H7 (cell line): ENCODE data around the gene SCAANT1. TPM values are rescaled to one million over a fixed set of nuclear protein-coding genes. Genes with fewer than 3 reads are reported as not detected.

Experiments used
- DNase-seq: peaks from one replicate; pipeline ENCODE4 v3.0.0; 2012
- H3K27me3 ChIP-seq: 2 replicates; pipeline ENCODE4 v1.6.0; 2011; ENCODE audit warnings: mild to moderate bottlenecking, low read length; ENCODE audit not compliant: control insufficient read depth, insufficient read depth
- H3K36me3 ChIP-seq: replicated peaks from 2 replicates; pipeline ENCODE4 v1.5.1; 2011; ENCODE audit warnings: low read length; ENCODE audit not compliant: control insufficient read depth, insufficient read depth
- H3K4me3 ChIP-seq: 2 replicates; pipeline ENCODE4 v1.5.1; 2011; ENCODE audit warnings: low read depth, mild to moderate bottlenecking, control low read depth, low read length, moderate library complexity; ENCODE audit not compliant: insufficient read depth
- total RNA-seq: library from RNA; depleted of rRNA; stranded (reverse); fragments of >200 nt; shearing (Covaris generic); gene quantifications from 2 replicates; pipeline ENCODE4 v1.2.3, GENCODE V29; 2014

SCAANT1 gene
- total RNA-seq, 1 experiment from 2014 or later = not detected

GRCh38 chr3:63895422-63896189, 16.6 kb downstream of the SCAANT1 start:
- H3K4me3 ChIP-seq = no peak overlapping the region
- H3K36me3 ChIP-seq = 0 out of 2 replicates have a peak, but pooled peaks cover 1% of the 10 kb centered on the region
- DNase-seq = no peak
- no peaks in the 10 kb centered on the region for H3K27me3 ChIP-seq

DNA sequence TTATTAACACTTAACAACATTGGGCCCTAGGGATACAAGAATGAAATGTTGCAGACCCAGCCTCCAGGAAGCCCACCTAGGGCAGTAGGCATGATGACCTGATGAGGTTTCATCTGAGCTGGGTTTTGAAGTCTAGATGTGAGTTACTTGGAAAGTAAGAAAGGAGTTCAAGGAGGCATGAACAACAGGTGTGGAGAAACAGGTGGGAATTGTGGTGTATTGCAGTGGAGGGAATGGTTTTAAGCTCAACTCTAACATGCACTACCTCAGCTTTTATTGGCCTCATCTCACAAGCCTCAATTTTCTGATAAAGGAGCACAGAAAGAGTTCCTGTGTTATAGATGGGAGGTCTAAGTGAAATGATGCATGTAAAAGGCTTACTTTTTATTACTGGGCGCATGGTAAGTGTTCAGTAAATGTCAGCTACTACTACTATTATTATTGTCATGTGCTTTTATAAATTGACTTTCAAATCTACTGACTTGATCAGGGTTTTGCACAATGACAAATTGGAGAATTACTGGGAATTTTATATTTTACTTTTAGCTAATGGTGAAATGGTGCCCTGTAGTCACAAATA, 19.3 kb downstream of the SCAANT1 start:
- DNase-seq = no peak
- H3K4me3 ChIP-seq = no peak overlapping the region
- no peaks in the 10 kb centered on the region for H3K36me3 ChIP-seq
- no peaks in the 10 kb centered on the region for H3K27me3 ChIP-seq

DNA sequence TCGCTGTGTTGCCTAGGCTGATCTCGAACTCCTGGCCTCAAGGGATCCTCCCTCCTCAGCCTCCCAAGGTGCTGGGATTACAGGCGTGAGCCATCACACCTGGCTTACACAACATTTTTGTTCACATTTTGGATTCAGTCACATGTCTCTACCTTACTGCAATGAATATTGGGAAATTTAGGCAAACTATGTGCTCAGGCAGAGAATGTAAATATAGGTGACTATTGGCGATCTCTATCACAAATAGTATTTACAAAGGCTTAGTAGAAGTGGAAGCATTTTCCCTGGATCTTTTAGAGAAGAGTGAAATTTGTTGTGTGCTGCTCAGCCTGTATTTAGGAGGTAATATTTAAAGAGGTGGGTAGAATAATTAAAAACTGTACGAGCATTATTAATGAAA, 20.7 kb downstream of the SCAANT1 start:
- DNase-seq = no peak
- Histone ChIP-seq H3K27me3 (no peaks in the 10 kb centered on the region), H3K4me3 (no peak overlapping the region), H3K36me3 (no peaks in the 10 kb centered on the region)

DNA sequence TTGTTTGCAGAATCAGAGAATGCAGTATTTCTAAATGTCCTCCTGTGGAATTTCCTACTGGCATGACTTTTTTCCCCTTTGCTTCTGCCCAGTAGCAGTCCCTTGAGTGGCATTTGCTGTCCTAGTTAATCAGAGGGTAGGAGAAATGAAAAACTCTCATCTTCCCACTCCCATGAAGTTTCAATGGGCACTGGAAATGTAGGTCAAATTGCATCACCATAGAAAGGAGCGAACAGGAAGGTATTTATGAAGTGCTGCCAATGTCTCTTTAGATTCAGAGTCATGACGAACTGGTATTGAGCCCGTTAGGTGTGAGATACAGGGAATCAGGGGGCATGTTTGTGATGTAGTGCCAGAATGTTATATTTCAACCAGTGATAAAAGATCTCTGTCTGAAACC, 25.3 kb downstream of the SCAANT1 start:
- no peak for DNase-seq
- no peak overlapping the region for H3K4me3 ChIP-seq
- H3K27me3 ChIP-seq = no peaks in the 10 kb centered on the region
- no peaks in the 10 kb centered on the region for H3K36me3 ChIP-seq

- H3K36me3 ChIP-seq = no peaks in the 10 kb centered on the region
- DNase-seq = no peak
- H3K27me3 ChIP-seq = no peaks in the 10 kb centered on the region
- H3K4me3 ChIP-seq = no peak overlapping the region
These were observed 31.5 kb downstream of the SCAANT1 start for GRCh38 chr3:63880653-63881052.

- DNase-seq = no peak
These were observed 33.7 kb downstream of the SCAANT1 start for GRCh38 chr3:63878394-63879060.

GRCh38 chr3:63877737-63878393, 34.3 kb downstream of the SCAANT1 start:
- no peaks in the 10 kb centered on the region for H3K36me3 ChIP-seq
- DNase-seq = no peak
- no peaks in the 10 kb centered on the region for H3K27me3 ChIP-seq
- H3K4me3 ChIP-seq = no peak overlapping the region

More at GRCh38 chr3:63878394-63879060, 33.7 kb downstream of the SCAANT1 start:
- Histone ChIP-seq H3K27me3 (no peaks in the 10 kb centered on the region), H3K4me3 (no peak overlapping the region), H3K36me3 (no peaks in the 10 kb centered on the region)

DNA sequence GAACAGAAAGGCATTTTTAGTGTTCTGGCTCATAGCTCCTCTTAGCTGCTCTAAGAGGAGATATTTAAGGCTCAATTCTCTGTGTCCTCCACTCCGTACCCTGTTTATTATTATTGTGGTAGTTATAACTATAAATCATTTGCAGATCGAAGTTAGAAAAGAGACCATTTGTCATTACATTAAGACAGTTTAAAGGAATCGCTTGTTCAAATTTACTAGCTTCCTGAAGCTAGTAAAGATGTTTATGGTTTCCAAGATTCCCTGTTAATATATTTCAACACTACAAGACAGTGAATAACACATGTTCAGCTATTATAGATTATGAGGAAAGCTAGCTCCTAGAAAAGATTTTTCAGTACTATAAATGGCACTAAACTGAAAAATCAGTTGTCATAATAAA, 35.9 kb downstream of the SCAANT1 start:
- Histone ChIP-seq H3K4me3 (no peak overlapping the region), H3K36me3 (no peaks in the 10 kb centered on the region), H3K27me3 (no peaks in the 10 kb centered on the region)
- no peak for DNase-seq

GRCh38 chr3:63875510-63875909, 36.7 kb downstream of the SCAANT1 start:
- Histone ChIP-seq H3K36me3 (no peaks in the 10 kb centered on the region), H3K27me3 (no peaks in the 10 kb centered on the region), H3K4me3 (no peak overlapping the region)
- DNase-seq = no peak

- DNase-seq = no peak
- Histone ChIP-seq H3K27me3 (no peaks in the 10 kb centered on the region), H3K4me3 (no peak overlapping the region), H3K36me3 (no peaks in the 10 kb centered on the region)
These were observed 37.4 kb downstream of the SCAANT1 start for GRCh38 chr3:63874769-63875168.

DNA sequence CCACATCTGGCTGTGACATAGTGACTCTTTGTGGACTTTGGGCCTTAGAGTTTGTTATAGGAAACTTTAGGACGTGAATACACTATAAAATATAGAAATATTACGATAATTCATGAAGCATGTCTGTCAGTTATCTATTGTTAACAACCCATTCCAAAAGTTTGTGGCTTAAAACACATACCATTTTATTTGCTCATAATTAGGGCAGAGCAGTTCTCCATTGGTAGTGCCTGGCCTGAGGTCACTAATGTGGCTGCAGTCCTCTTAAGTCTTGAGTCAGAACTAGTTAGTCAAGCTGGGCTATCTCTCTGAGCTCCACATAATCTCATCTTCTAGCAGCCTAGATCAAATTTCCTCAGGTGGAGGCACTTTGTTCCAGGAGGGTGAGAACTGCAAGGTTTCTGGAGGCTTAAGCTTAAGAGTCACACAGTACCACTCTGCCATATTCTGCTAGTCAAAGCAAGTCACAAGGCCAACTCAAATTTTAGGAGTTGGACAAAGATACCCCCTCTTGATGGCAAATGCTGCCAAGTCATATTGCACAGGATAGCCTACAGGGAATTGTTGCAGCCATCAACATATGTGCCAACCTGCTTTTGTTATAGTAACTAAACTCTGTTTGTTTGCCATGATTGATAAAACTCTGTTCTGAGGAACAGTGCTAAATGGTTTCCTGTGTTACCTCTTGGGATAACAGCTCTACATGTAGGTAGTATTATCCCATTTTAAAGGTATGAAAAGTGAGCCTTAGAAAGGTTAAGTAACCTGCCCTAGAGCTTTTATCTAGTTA, 39.9 kb downstream of the SCAANT1 start:
- Histone ChIP-seq H3K36me3 (no peaks in the 10 kb centered on the region), H3K27me3 (no peaks in the 10 kb centered on the region), H3K4me3 (no peak overlapping the region)
- no peak for DNase-seq

DNA sequence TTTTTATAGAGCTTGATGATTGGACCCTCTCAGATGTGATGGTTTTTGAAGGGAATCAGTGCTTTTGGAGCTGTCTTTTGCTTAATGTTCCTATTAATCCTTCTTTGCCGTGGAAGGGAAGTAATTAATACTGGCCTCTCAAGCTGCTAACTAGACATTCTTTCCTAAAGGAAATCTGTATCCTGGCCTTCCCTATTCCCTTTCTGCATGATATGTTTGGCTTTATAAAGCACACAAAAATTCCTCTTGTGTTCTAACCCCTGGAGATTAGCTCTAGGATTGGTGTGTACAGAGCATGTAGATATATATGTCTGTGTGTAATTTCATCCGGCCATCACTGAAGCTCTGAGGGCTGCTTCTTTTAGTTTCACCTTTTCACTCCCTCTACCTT, 41.6 kb downstream of the SCAANT1 start:
- Histone ChIP-seq H3K27me3 (no peaks in the 10 kb centered on the region), H3K36me3 (no peaks in the 10 kb centered on the region), H3K4me3 (no peak overlapping the region)
- no peak for DNase-seq

GRCh38 chr3:63869940-63870614, 42.1 kb downstream of the SCAANT1 start:
- H3K27me3 ChIP-seq = no peaks in the 10 kb centered on the region
- H3K4me3 ChIP-seq = no peak overlapping the region
- H3K36me3 ChIP-seq = no peaks in the 10 kb centered on the region
- DNase-seq = no peak

DNA sequence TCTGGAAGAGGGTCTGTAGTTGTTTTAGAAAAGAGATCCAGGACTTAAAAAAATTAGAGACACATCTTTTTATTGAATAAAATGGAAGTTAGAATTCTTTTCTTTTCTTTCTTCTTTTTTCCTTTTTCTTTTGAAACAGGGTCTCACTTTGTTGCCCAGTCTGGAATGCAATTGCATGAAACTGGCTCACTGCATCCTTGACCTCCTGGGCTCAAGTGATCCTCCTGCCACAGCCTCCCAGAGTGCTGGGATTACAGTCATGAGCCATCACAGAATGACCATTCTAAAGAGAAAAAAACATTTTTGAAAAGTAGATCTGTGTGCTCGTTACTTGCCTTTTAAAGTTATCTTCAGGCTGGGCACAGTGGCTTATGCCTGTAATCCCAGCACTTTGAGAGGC, 45.0 kb downstream of the SCAANT1 start:
- Histone ChIP-seq H3K27me3 (no peaks in the 10 kb centered on the region), H3K4me3 (no peak overlapping the region), H3K36me3 (no peaks in the 10 kb centered on the region)
- no peak for DNase-seq
